ENCODE measurements around the gene CPNE5. TPM values are rescaled to one million over a fixed set of nuclear protein-coding genes. Genes with fewer than 3 reads are reported as not detected.

Gene CPNE5
- total RNA-seq, 1 donor, result 0.18 TPM

- TF ChIP-seq CTCF (IDR thresholded peaks at IDR 0.05; ENCODE audit: insufficient read depth, low read length), result no peak
- no peak overlapping the region for H3K4me3 ChIP-seq (ENCODE audit: low read depth, low read length)
- DNase-seq (ENCODE audit: low read depth), result no peak
Measured at GRCh38 chr6:36754582-36755434, 84.4 kb downstream of the CPNE5 start.

- DNase-seq (ENCODE audit: low read depth), result no peak
Measured at GRCh38 chr6:36753671-36754405, 85.4 kb downstream of the CPNE5 start.

GRCh38 chr6:36752886-36753506, 86.2 kb downstream of the CPNE5 start:
- H3K4me3 ChIP-seq (ENCODE audit: low read depth, low read length), result no peak overlapping the region
- no peak for TF ChIP-seq CTCF (IDR thresholded peaks at IDR 0.05; ENCODE audit: insufficient read depth, low read length)
- no peak for DNase-seq (ENCODE audit: low read depth)

More at GRCh38 chr6:36753671-36754405, 85.4 kb downstream of the CPNE5 start:
- TF ChIP-seq CTCF (IDR thresholded peaks at IDR 0.05; ENCODE audit: insufficient read depth, low read length), result no peak
- H3K4me3 ChIP-seq (ENCODE audit: low read depth, low read length), result no peak overlapping the region

- no peak for DNase-seq (ENCODE audit: low read depth)
- TF ChIP-seq CTCF (IDR thresholded peaks at IDR 0.05; ENCODE audit: insufficient read depth, low read length), result no peak
- no peak overlapping the region for H3K4me3 ChIP-seq (ENCODE audit: low read depth, low read length)
Measured at GRCh38 chr6:36752187-36752885, 86.9 kb downstream of the CPNE5 start.

GRCh38 chr6:36751833-36752186, 87.4 kb downstream of the CPNE5 start:
- no peak for TF ChIP-seq CTCF (IDR thresholded peaks at IDR 0.05; ENCODE audit: insufficient read depth, low read length)
- DNase-seq (ENCODE audit: low read depth), result no peak
- H3K4me3 ChIP-seq (ENCODE audit: low read depth, low read length), result no peak overlapping the region

GRCh38 chr6:36751091-36751490, 88.2 kb downstream of the CPNE5 start:
- no peak for TF ChIP-seq CTCF (IDR thresholded peaks at IDR 0.05; ENCODE audit: insufficient read depth, low read length)
- DNase-seq (ENCODE audit: low read depth), result no peak
- H3K4me3 ChIP-seq (ENCODE audit: low read depth, low read length), result no peak overlapping the region

Measured in fibroblast of the aortic adventitia (primary cell).